Thyroid gland (tissue), 4 donors: ENCODE measurements around the gene BMPR1B. TPM values are rescaled to one million over a fixed set of nuclear protein-coding genes. Genes with fewer than 3 reads are reported as not detected.

Experiments
- DNase-seq, 2 donors: peaks; one replicate each; pipeline ENCODE4 v3.0.0-alpha.2; 2019
- H3K27ac ChIP-seq, 3 donors: fragments of 200-600 bp; sonication (generic); 1 replicate in 2 of 3; 2 replicates in 1 of 3; pipeline ENCODE4 v1.5.1; 2016 to 2019; ENCODE audit warnings: mild to moderate bottlenecking in 1 of 3, moderate library complexity in 1 of 3
- H3K27me3 ChIP-seq: fragments of 200-600 bp; sonication (generic); one replicate; pipeline ENCODE4 v1.5.1; 2019
- H3K36me3 ChIP-seq, 2 donors: fragments of 200-600 bp; sonication (generic); one replicate each; pipeline ENCODE4 v1.5.1; 2016 to 2019
- H3K4me1 ChIP-seq, 2 donors: fragments of 200-600 bp; sonication (generic); one replicate each; pipeline ENCODE4 v1.5.1; 2017 to 2019
- H3K4me3 ChIP-seq, 3 donors: fragments of 200-600 bp; sonication (generic); replicated peaks in 1 of 3; 1 replicate in 2 of 3; 2 replicates in 1 of 3; pipeline ENCODE4 v1.5.1; 2016; ENCODE audit warnings: mild to moderate bottlenecking in 1 of 3
- H3K9me3 ChIP-seq: fragments of 200-600 bp; sonication (generic); one replicate; pipeline ENCODE4 v1.5.1; 2017
- POLR2A ChIP-seq, 2 donors: fragments of 450-650 bp; IDR thresholded peaks; one replicate each; pipeline ENCODE4 v1.6.1; 2017; ENCODE audit warnings: antibody characterized with exemption in 2 of 2, mild to moderate bottlenecking in 2 of 2, moderate library complexity in 1 of 2
- WGBS, 2 donors: methylation state at CpG; one replicate each; pipeline ENCODE4 v1.1.5; 2017; 5-methylcytosine and 5-hydroxymethylcytosine counted together
- intact Hi-C: fragments of 100-400 bp; cut with DNase I; formaldehyde crosslinking; loops from one replicate; pipeline ENCODE4 v1.15.1; 2023
- total RNA-seq, 4 donors: library from RNA; depleted of rRNA; stranded (reverse); fragments of >200 nt; gene quantifications; one replicate each; pipeline ENCODE4 v1.2.3, GENCODE V29; 2016
- TF ChIP-seq, protein P1 (sequence below), 6 experiments: fragments of 200-600 bp in 3 of 6; fragments of 450-650 bp in 3 of 6; sonication (generic) in 3 of 6; IDR thresholded peaks; one replicate each; pipeline ENCODE4 v1.5.1; 2016 to 2019; ENCODE audit warnings: antibody characterized with exemption in 6 of 6, mild to moderate bottlenecking in 2 of 6, inconsistent platforms in 1 of 6, moderate library complexity in 1 of 6

Gene BMPR1B
- total RNA-seq, 4 donors from 2014 or later: 0.49 to 0.89 (median 0.76) TPM

GRCh38 chr4:95066050-95066449, 308.3 kb downstream of the BMPR1B start:
- DNase-seq: no peak
- 53 to 62% methylated on average over 1 of the region's 1 CpG for WGBS, 2 donors
- intact Hi-C loops: no loop called here
- TF ChIP-seq, protein P1, sequence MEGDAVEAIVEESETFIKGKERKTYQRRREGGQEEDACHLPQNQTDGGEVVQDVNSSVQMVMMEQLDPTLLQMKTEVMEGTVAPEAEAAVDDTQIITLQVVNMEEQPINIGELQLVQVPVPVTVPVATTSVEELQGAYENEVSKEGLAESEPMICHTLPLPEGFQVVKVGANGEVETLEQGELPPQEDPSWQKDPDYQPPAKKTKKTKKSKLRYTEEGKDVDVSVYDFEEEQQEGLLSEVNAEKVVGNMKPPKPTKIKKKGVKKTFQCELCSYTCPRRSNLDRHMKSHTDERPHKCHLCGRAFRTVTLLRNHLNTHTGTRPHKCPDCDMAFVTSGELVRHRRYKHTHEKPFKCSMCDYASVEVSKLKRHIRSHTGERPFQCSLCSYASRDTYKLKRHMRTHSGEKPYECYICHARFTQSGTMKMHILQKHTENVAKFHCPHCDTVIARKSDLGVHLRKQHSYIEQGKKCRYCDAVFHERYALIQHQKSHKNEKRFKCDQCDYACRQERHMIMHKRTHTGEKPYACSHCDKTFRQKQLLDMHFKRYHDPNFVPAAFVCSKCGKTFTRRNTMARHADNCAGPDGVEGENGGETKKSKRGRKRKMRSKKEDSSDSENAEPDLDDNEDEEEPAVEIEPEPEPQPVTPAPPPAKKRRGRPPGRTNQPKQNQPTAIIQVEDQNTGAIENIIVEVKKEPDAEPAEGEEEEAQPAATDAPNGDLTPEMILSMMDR (IDR thresholded peaks at IDR 0.05): no peak
- TF ChIP-seq POLR2A (IDR thresholded peaks at IDR 0.05): no peak
- no peaks in the 10 kb centered on the region for H3K36me3 ChIP-seq
- no peak overlapping the region for H3K4me3 ChIP-seq
- H3K27me3 ChIP-seq: no peaks in the 10 kb centered on the region
- H3K4me1 ChIP-seq: no peaks in the 10 kb centered on the region
- H3K27ac ChIP-seq: no peak overlapping the region
- H3K9me3 ChIP-seq: no peaks in the 10 kb centered on the region

GRCh38 chr4:95068401-95068800, 310.6 kb downstream of the BMPR1B start:
- intact Hi-C loops: no loop called here
- 94 to 100% methylated on average over 1 of the region's 1 CpG for WGBS, 2 donors

DNA sequence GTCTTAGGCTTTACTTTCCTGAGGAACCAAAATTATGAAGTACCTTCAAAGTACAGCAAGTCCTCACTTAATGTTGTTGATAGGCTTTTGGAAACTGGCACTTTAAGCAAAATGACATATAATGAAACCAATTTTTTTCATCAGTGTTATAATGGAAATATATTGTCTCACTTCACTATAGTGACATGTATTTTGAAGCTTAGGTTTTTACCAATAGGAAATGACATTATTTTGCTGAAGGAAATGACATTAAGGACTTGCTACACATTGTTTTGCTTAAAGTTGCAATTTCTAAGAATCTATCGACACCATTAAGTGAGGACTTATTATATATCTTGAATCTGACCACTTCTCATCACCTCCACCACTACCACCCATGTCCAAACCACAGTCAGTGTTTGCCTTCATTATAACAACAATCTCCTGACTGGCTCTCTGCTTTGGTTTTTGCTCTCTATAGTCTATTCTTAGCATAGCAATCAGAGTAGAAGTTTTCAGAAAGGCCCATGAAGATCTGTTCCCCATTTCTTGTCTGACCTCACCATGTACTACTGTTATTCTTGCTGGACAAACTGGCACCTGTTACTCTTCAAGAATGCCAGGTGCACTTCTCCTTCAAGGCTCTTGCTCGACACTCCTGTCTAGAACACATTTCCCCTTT, 311.2 kb downstream of the BMPR1B start:
- Histone ChIP-seq H3K4me1 (no peaks in the 10 kb centered on the region), H3K4me3 (no peak overlapping the region), H3K36me3 (no peaks in the 10 kb centered on the region), H3K27me3 (no peaks in the 10 kb centered on the region), H3K9me3 (no peaks in the 10 kb centered on the region), H3K27ac (no peak overlapping the region)
- WGBS, 2 donors: 82 to 83% methylated on average over 2 of the region's 2 CpGs
- DNase-seq: no peak
- intact Hi-C loops: no loop called here
- TF ChIP-seq, protein P1 (IDR thresholded peaks at IDR 0.05): no peak
- TF ChIP-seq POLR2A (IDR thresholded peaks at IDR 0.05): no peak

More at GRCh38 chr4:95068401-95068800, 310.6 kb downstream of the BMPR1B start:
- H3K9me3 ChIP-seq: no peaks in the 10 kb centered on the region
- TF ChIP-seq, protein P1 (IDR thresholded peaks at IDR 0.05): no peak
- TF ChIP-seq POLR2A (IDR thresholded peaks at IDR 0.05): no peak
- H3K4me3 ChIP-seq: no peak overlapping the region
- H3K4me1 ChIP-seq: no peaks in the 10 kb centered on the region
- no peaks in the 10 kb centered on the region for H3K36me3 ChIP-seq
- no peak overlapping the region for H3K27ac ChIP-seq
- H3K27me3 ChIP-seq: no peaks in the 10 kb centered on the region
- no peak for DNase-seq

DNA sequence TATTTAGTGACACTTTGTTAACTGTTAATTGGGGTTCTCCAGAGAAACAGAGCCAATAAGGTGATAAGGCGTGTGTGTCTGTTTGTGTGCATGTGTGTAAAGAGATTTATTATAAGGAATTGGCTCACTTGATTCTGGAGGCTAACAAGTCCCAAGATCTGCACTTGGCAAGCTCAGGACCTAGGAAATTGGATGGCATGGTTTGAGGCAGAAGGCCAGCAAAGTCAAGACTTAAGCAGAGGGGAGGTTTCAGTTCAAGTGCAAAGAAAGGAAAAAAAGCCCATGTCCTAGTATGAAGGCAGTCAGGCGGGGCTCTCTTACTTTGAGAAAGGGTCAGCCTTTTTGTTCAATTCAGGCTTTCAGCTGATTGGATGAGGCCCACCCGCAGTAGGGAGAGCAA, 314.1 kb downstream of the BMPR1B start:
- Histone ChIP-seq H3K36me3 (no peaks in the 10 kb centered on the region), H3K4me3 (no peak overlapping the region), H3K27me3 (no peaks in the 10 kb centered on the region), H3K9me3 (no peaks in the 10 kb centered on the region), H3K4me1 (no peaks in the 10 kb centered on the region), H3K27ac (no peak overlapping the region)
- no peak for DNase-seq
- TF ChIP-seq POLR2A (IDR thresholded peaks at IDR 0.05): no peak
- TF ChIP-seq, protein P1 (IDR thresholded peaks at IDR 0.05): no peak
- 95 to 96% methylated on average over 3 of the region's 3 CpGs for WGBS, 2 donors
- intact Hi-C loops: no loop called here

GRCh38 chr4:95073646-95074045, 315.9 kb downstream of the BMPR1B start:
- DNase-seq: no peak
- Histone ChIP-seq H3K4me3 (no peak overlapping the region), H3K9me3 (no peaks in the 10 kb centered on the region), H3K27me3 (no peaks in the 10 kb centered on the region), H3K4me1 (no peaks in the 10 kb centered on the region), H3K27ac (no peak overlapping the region), H3K36me3 (no peaks in the 10 kb centered on the region)
- intact Hi-C loops: no loop called here
- 89 to 91% methylated on average over 1 of the region's 1 CpG for WGBS, 2 donors
- TF ChIP-seq, protein P1 (IDR thresholded peaks at IDR 0.05): no peak
- no peak for TF ChIP-seq POLR2A (IDR thresholded peaks at IDR 0.05)
